ENCODE results near the gene FRMD8.

- TF ChIP-seq, protein P1, sequence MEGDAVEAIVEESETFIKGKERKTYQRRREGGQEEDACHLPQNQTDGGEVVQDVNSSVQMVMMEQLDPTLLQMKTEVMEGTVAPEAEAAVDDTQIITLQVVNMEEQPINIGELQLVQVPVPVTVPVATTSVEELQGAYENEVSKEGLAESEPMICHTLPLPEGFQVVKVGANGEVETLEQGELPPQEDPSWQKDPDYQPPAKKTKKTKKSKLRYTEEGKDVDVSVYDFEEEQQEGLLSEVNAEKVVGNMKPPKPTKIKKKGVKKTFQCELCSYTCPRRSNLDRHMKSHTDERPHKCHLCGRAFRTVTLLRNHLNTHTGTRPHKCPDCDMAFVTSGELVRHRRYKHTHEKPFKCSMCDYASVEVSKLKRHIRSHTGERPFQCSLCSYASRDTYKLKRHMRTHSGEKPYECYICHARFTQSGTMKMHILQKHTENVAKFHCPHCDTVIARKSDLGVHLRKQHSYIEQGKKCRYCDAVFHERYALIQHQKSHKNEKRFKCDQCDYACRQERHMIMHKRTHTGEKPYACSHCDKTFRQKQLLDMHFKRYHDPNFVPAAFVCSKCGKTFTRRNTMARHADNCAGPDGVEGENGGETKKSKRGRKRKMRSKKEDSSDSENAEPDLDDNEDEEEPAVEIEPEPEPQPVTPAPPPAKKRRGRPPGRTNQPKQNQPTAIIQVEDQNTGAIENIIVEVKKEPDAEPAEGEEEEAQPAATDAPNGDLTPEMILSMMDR (IDR thresholded peaks at IDR 0.05): no peak
- no peak for TF ChIP-seq POLR2A (IDR thresholded peaks at IDR 0.05)
- TF ChIP-seq EP300 (IDR thresholded peaks at IDR 0.05): no peak
These were observed 53.1 kb downstream of the FRMD8 start for GRCh38 chr11:65439331-65440181.

All from ovary (tissue), 3 donors.